ENCODE results near the gene SEH1L. TPM values are rescaled to one million over a fixed set of nuclear protein-coding genes. Genes with fewer than 3 reads are reported as not detected.

SEH1L gene
- total RNA-seq, 1 experiment from 2014 or later = 61.2 TPM

DNA sequence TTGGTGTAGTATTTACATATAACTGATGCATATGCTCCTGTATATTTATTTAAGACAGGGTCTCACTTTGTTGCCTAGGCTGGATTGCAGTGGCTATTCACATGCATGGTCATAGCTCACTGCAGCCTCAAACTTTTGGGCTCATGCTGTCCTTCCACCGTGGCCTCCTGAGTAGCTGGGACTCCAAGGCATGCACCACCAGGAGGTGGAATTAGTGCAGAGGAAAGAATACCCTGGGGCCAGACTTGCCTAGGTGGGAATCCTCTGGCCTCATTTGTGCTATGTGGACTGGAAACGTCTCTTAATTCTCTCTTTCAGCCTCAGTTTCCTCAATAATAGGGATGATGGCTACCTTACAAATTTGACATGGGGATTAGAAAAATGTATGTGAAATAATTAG, 45.6 kb downstream of the SEH1L start:
- Histone ChIP-seq H3K79me2 (ENCODE audit: low read length) (peaks cover 72% of the 10 kb centered on the region), H3K27me3 (ENCODE audit: low read length) (no peaks in the 10 kb centered on the region), H3K4me1 (ENCODE audit: insufficient read depth, low read length) (peaks cover 27% of the 10 kb centered on the region), H2AFZ (ENCODE audit: low read length) (no peak overlapping the region), H3K4me3 (ENCODE audit: low read length) (peak overlapping the region; percentile 94), H3K4me2 (ENCODE audit: low read length) (peak overlapping the region; percentile 87), H3K27ac (ENCODE audit: low read length) (no peak overlapping the region), H3K36me3 (ENCODE audit: low read depth, low read length) (no peaks in the 10 kb centered on the region), H3K9ac (ENCODE audit: low read length) (no peak overlapping the region), H3K9me3 (ENCODE audit: low read length) (no peaks in the 10 kb centered on the region), H3F3A (ENCODE audit: low read length, unreplicated experiment) (peaks cover 6% of the 10 kb centered on the region), H3K9me2 (replicated peaks; ENCODE audit: low read length) (no peaks in the 10 kb centered on the region), H4K20me1 (ENCODE audit: low read length) (peaks cover 47% of the 10 kb centered on the region)
- ChIA-PET CTCF (no interaction called here), POLR2A (ENCODE audit: unreplicated experiment) (no interaction called here)
- BruUV-seq (replicated peaks) = no TSS peak
- ATAC-seq (no peak), DNase-seq (no peak)
- intact Hi-C loops (cut with micrococcal nuclease) = loop anchor here (5.0 kb wide), 1 partner anchor 734 kb away; the partner anchor contains the start of genes FAM210A and RNMT
- TF ChIP-seq EZH2 (IDR thresholded peaks at IDR 0.05; ENCODE audit: low read length, unreplicated experiment) = no peak
- TF ChIP-seq EZH2phosphoT487 (IDR thresholded peaks at IDR 0.05; ENCODE audit: borderline replicate concordance, low read length) = no peak
- TF ChIP-seq, protein P1, sequence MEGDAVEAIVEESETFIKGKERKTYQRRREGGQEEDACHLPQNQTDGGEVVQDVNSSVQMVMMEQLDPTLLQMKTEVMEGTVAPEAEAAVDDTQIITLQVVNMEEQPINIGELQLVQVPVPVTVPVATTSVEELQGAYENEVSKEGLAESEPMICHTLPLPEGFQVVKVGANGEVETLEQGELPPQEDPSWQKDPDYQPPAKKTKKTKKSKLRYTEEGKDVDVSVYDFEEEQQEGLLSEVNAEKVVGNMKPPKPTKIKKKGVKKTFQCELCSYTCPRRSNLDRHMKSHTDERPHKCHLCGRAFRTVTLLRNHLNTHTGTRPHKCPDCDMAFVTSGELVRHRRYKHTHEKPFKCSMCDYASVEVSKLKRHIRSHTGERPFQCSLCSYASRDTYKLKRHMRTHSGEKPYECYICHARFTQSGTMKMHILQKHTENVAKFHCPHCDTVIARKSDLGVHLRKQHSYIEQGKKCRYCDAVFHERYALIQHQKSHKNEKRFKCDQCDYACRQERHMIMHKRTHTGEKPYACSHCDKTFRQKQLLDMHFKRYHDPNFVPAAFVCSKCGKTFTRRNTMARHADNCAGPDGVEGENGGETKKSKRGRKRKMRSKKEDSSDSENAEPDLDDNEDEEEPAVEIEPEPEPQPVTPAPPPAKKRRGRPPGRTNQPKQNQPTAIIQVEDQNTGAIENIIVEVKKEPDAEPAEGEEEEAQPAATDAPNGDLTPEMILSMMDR (conservative IDR thresholded peaks at IDR 0.05; ENCODE audit: low read depth, low read length) = no peak

DNA sequence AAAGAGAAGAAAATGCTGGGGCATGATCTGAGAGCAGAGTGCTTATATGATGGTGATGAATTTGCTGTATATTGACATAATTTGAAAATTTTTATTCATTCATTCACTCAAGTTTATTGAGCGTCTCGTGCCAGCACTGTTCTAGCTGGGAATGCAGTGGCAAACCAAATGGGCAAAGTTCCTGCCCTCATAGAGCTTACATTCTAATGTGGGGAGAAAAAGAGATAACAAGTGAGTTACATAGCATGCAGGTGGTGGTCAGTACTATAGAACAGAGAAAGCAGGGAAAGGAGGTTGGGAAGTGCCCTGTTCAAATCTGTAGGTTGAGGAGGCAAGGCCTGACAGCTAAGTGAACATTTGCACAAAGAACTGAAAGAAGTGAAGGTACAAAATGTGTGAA, 47.6 kb downstream of the SEH1L start:
- intact Hi-C loops (cut with micrococcal nuclease) = no loop called here
- no peaks in the 10 kb centered on the region for H3K27me3 ChIP-seq (ENCODE audit: low read length)
- CTCF ChIA-PET = no interaction called here
- TF ChIP-seq, protein P1 (conservative IDR thresholded peaks at IDR 0.05; ENCODE audit: low read depth, low read length) = no peak
- TF ChIP-seq EZH2phosphoT487 (IDR thresholded peaks at IDR 0.05; ENCODE audit: borderline replicate concordance, low read length) (no peak), EZH2 (IDR thresholded peaks at IDR 0.05; ENCODE audit: low read length, unreplicated experiment) (no peak)
- H3K4me2 ChIP-seq (ENCODE audit: low read length) = no peak overlapping the region
- no peak overlapping the region for H3K4me3 ChIP-seq (ENCODE audit: low read length)
- H3K79me2 ChIP-seq (ENCODE audit: low read length) = peaks cover 91% of the 10 kb centered on the region
- H3K36me3 ChIP-seq (ENCODE audit: low read depth, low read length) = peaks cover 8% of the 10 kb centered on the region; the same call in 1 of the 2 replicates
- no TSS peak for BruUV-seq (replicated peaks)
- H3K9ac ChIP-seq (ENCODE audit: low read length) = no peak overlapping the region
- peaks cover 60% of the 10 kb centered on the region for H4K20me1 ChIP-seq (ENCODE audit: low read length)
- no peak overlapping the region for H3K27ac ChIP-seq (ENCODE audit: low read length)
- no peak for ATAC-seq
- no peaks in the 10 kb centered on the region for H3K9me2 ChIP-seq (replicated peaks; ENCODE audit: low read length)
- H3K9me3 ChIP-seq (ENCODE audit: low read length) = no peaks in the 10 kb centered on the region
- peaks cover 6% of the 10 kb centered on the region for H3F3A ChIP-seq (ENCODE audit: low read length, unreplicated experiment)
- no peak overlapping the region for H2AFZ ChIP-seq (ENCODE audit: low read length)
- peaks cover 23% of the 10 kb centered on the region for H3K4me1 ChIP-seq (ENCODE audit: insufficient read depth, low read length)
- DNase-seq = no peak
- POLR2A ChIA-PET (ENCODE audit: unreplicated experiment) = no interaction called here

DNA sequence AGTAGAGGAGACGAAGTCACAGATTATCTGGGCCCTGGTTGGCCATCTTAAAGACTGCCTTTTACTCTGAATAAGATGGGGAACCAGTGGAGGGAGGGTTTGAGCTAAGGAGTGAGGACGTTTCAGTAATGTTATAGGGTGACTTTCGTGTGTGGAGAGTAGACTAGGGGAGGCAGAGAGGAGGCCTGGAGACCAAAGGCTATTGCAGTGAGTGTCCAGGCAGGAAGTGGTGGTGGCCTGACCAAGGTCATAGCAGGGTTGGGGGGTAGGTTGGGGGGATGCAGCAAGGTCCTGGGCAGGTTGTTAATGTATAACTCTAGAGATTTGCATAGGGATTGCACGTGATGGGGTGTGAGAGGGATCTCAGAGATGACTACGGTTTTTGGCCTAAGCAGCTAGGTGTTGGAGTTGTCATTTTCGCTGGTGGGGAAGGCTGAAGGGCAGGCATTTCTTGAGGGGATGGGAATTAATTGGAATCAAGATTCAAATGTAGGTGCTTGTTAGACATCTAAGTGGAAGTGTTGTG, 48.2 kb downstream of the SEH1L start:
- intact Hi-C loops (cut with micrococcal nuclease) = no loop called here
- CTCF ChIA-PET = no interaction called here

More for the DNA sequence above, 48.2 kb downstream of the SEH1L start:
- peaks cover 20% of the 10 kb centered on the region for H3K4me1 ChIP-seq (ENCODE audit: insufficient read depth, low read length)
- H3K4me3 ChIP-seq (ENCODE audit: low read length) = no peak overlapping the region
- H3K79me2 ChIP-seq (ENCODE audit: low read length) = peaks cover 97% of the 10 kb centered on the region
- no peaks in the 10 kb centered on the region for H3K9me2 ChIP-seq (replicated peaks; ENCODE audit: low read length)
- no TSS peak for BruUV-seq (replicated peaks)
- H2AFZ ChIP-seq (ENCODE audit: low read length) = no peak overlapping the region
- no peak for DNase-seq
- no peak for ATAC-seq
- TF ChIP-seq, protein P1 (conservative IDR thresholded peaks at IDR 0.05; ENCODE audit: low read depth, low read length) = no peak
- TF ChIP-seq EZH2phosphoT487 (IDR thresholded peaks at IDR 0.05; ENCODE audit: borderline replicate concordance, low read length) (no peak), EZH2 (IDR thresholded peaks at IDR 0.05; ENCODE audit: low read length, unreplicated experiment) (no peak)
- H3K36me3 ChIP-seq (ENCODE audit: low read depth, low read length) = peaks cover 12% of the 10 kb centered on the region
- peaks cover 60% of the 10 kb centered on the region for H4K20me1 ChIP-seq (ENCODE audit: low read length)
- no peaks in the 10 kb centered on the region for H3K27me3 ChIP-seq (ENCODE audit: low read length)
- H3K4me2 ChIP-seq (ENCODE audit: low read length) = no peak overlapping the region
- H3K27ac ChIP-seq (ENCODE audit: low read length) = no peak overlapping the region
- peaks cover 6% of the 10 kb centered on the region for H3F3A ChIP-seq (ENCODE audit: low read length, unreplicated experiment)
- H3K9me3 ChIP-seq (ENCODE audit: low read length) = no peaks in the 10 kb centered on the region
- POLR2A ChIA-PET (ENCODE audit: unreplicated experiment) = no interaction called here
- H3K9ac ChIP-seq (ENCODE audit: low read length) = no peak overlapping the region

Measured in PC-3 (cell line).